SK-N-SH treated with all-trans-retinoic acid at 6 μM for 48 hours (cell line): Measurements from ENCODE around the gene PLA2G4B.

Experiments used
- ATAC-seq: fragments of 200-7000 bp; cut with Tn5 transposase; 3 replicates; pipeline ENCODE4 v1.9.1; 2020; ENCODE audit warnings: mild to moderate bottlenecking, moderate library complexity
- ARNTL ChIP-seq: fragments of 450-650 bp; formaldehyde crosslinking; IDR thresholded peaks from 2 replicates; pipeline ENCODE4 v1.5.0; 2020; ENCODE audit warnings: low read depth, mild to moderate bottlenecking, moderate library complexity, borderline replicate concordance
- BACH2 ChIP-seq: fragments of 250-450 bp; sonication (Bioruptor Pico); IDR thresholded peaks from 2 replicates; pipeline ENCODE4 v1.9.0; 2021; ENCODE audit warnings: mild to moderate bottlenecking, borderline replicate concordance
- CREB5 ChIP-seq: fragments of 250-450 bp; sonication (Bioruptor Pico); IDR thresholded peaks from 2 replicates; pipeline ENCODE4 v1.5.1; 2020; ENCODE audit warnings: low read depth, mild to moderate bottlenecking, moderate library complexity
- CSDC2 ChIP-seq: fragments of 250-450 bp; sonication (Bioruptor Pico); IDR thresholded peaks from 2 replicates; pipeline ENCODE4 v1.5.0; 2020; ENCODE audit warnings: mild to moderate bottlenecking, moderate library complexity
- CSRNP3 ChIP-seq: fragments of 250-450 bp; sonication (Bioruptor Pico); IDR thresholded peaks from 2 replicates; pipeline ENCODE4 v1.5.1; 2021; ENCODE audit warnings: mild to moderate bottlenecking, moderate library complexity
- ESRRG ChIP-seq: fragments of 250-450 bp; sonication (Bioruptor Pico); IDR thresholded peaks from 2 replicates; pipeline ENCODE4 v1.6.1; 2021; ENCODE audit warnings: mild to moderate bottlenecking
- GLIS3 ChIP-seq: fragments of 250-450 bp; sonication (Bioruptor Pico); IDR thresholded peaks from 2 replicates; pipeline ENCODE4 v1.5.0; 2020; ENCODE audit warnings: mild to moderate bottlenecking, moderate library complexity
- ISL1 ChIP-seq: fragments of 250-450 bp; sonication (Bioruptor Pico); IDR thresholded peaks from 2 replicates; pipeline ENCODE4 v2.1.2; 2022; ENCODE audit warnings: mild to moderate bottlenecking, moderate library complexity
- PATZ1 ChIP-seq: fragments of 250-450 bp; sonication (Bioruptor Pico); IDR thresholded peaks from 2 replicates; pipeline ENCODE4 v1.8.0; 2020; ENCODE audit warnings: mild to moderate bottlenecking, moderate library complexity, borderline replicate concordance
- POU6F1 ChIP-seq: fragments of 250-450 bp; sonication (Bioruptor Pico); IDR thresholded peaks from 2 replicates; pipeline ENCODE4 v1.8.0; 2021; ENCODE audit warnings: low read depth, mild to moderate bottlenecking, moderate library complexity, borderline replicate concordance
- PPARA ChIP-seq: fragments of 250-450 bp; sonication (Bioruptor Pico); IDR thresholded peaks from 2 replicates; pipeline ENCODE4 v1.5.0; 2020; ENCODE audit warnings: mild to moderate bottlenecking, borderline replicate concordance
- RARB ChIP-seq: fragments of 250-450 bp; sonication (Bioruptor Pico); IDR thresholded peaks from 2 replicates; pipeline ENCODE4 v1.8.0; 2021; ENCODE audit warnings: mild to moderate bottlenecking, moderate library complexity
- SNAI2 ChIP-seq: fragments of 250-450 bp; sonication (Bioruptor Pico); IDR thresholded peaks from 2 replicates; pipeline ENCODE4 v1.5.0; 2020; ENCODE audit warnings: mild to moderate bottlenecking, moderate library complexity
- TCF4 ChIP-seq: fragments of 250-450 bp; sonication (Bioruptor Pico); IDR thresholded peaks from 2 replicates; pipeline ENCODE4 v1.8.0; 2021; ENCODE audit warnings: mild to moderate bottlenecking, moderate library complexity, borderline replicate concordance
- TSHZ2 ChIP-seq: fragments of 250-450 bp; sonication (Bioruptor Pico); IDR thresholded peaks from 2 replicates; pipeline ENCODE4 v1.5.0; 2020; ENCODE audit warnings: mild to moderate bottlenecking, moderate library complexity
- ZC3H10 ChIP-seq: fragments of 250-450 bp; sonication (Bioruptor Pico); IDR thresholded peaks from 2 replicates; pipeline ENCODE4 v1.5.1; 2021; ENCODE audit warnings: mild to moderate bottlenecking, moderate library complexity
- ZFP3 ChIP-seq: fragments of 250-450 bp; sonication (Bioruptor Pico); IDR thresholded peaks from 2 replicates; pipeline ENCODE4 v1.5.0; 2020; ENCODE audit warnings: mild to moderate bottlenecking, moderate library complexity
- ZFP30 ChIP-seq: fragments of 450-650 bp; formaldehyde crosslinking; IDR thresholded peaks from 2 replicates; pipeline ENCODE4 v1.5.0; 2022; ENCODE audit warnings: mild to moderate bottlenecking, moderate library complexity
- ZNF565 ChIP-seq: fragments of 450-650 bp; formaldehyde crosslinking; conservative IDR thresholded peaks from 2 replicates; pipeline ENCODE4 v1.5.0; 2020; ENCODE audit warnings: low read depth, mild to moderate bottlenecking, moderate library complexity
- ZNF70 ChIP-seq: fragments of 450-650 bp; formaldehyde crosslinking; IDR thresholded peaks from 2 replicates; pipeline ENCODE4 v1.5.0; 2020; ENCODE audit warnings: mild to moderate bottlenecking, moderate library complexity
- ZNF8 ChIP-seq: fragments of 450-650 bp; formaldehyde crosslinking; IDR thresholded peaks from 2 replicates; pipeline ENCODE4 v1.5.0; 2020; ENCODE audit warnings: mild to moderate bottlenecking, moderate library complexity

PLA2G4B gene

GRCh38 chr15:41819455-41820050, 19.1 kb upstream of the PLA2G4B start:
- TF ChIP-seq PPARA (CRISPR knock-in tag) (no peak), GLIS3 (CRISPR knock-in tag) (no peak), ESRRG (CRISPR knock-in tag) (no peak), ZFP3 (no peak), CREB5 (CRISPR knock-in tag) (no peak), ISL1 (CRISPR knock-in tag) (no peak), ZNF70 (no peak), CSRNP3 (CRISPR knock-in tag) (no peak), BACH2 (CRISPR knock-in tag) (no peak), RARB (no peak)
- TF ChIP-seq, all 23 proteins: peak for 0
- no peak for ATAC-seq

- no peak for TF ChIP-seq ZC3H10 (CRISPR knock-in tag)
- no peak for TF ChIP-seq ZNF8
- no peak for TF ChIP-seq ZFP30 (CRISPR knock-in tag)
- TF ChIP-seq CSDC2 (CRISPR knock-in tag) = no peak
- no peak for TF ChIP-seq ZNF565
- no peak for TF ChIP-seq PATZ1 (CRISPR knock-in tag)
- TF ChIP-seq CSRNP3 (CRISPR knock-in tag) = no peak
- TF ChIP-seq SNAI2 (CRISPR knock-in tag) = no peak
- TF ChIP-seq ARNTL (CRISPR knock-in tag) = no peak
- no peak for TF ChIP-seq TCF4 (CRISPR knock-in tag)
- TF ChIP-seq BACH2 (CRISPR knock-in tag) = no peak
- no peak for TF ChIP-seq ISL1 (CRISPR knock-in tag)
- no peak for TF ChIP-seq RARB
- TF ChIP-seq ESRRG (CRISPR knock-in tag) = no peak
- TF ChIP-seq TSHZ2 = no peak
- ATAC-seq = no peak
Observed at GRCh38 chr15:41820791-41821423, 17.7 kb upstream of the PLA2G4B start.

GRCh38 chr15:41821831-41822230, 16.8 kb upstream of the PLA2G4B start:
- ATAC-seq = no peak
- no peak for TF ChIP-seq PATZ1 (CRISPR knock-in tag)
- TF ChIP-seq TCF4 (CRISPR knock-in tag) = no peak
- no peak for TF ChIP-seq RARB
- TF ChIP-seq ZFP3 = no peak
- TF ChIP-seq POU6F1 (CRISPR knock-in tag) = no peak
- TF ChIP-seq ZFP30 (CRISPR knock-in tag) = no peak
- no peak for TF ChIP-seq CREB5 (CRISPR knock-in tag)
- no peak for TF ChIP-seq BACH2 (CRISPR knock-in tag)
- no peak for TF ChIP-seq ZNF70
